Vagina (tissue), 2 donors: ENCODE measurements around the gene SF3B2.

Experiments
- CTCF ChIP-seq, 3 experiments: fragments of 450-650 bp in 2 of 3; fragments of 200-600 bp in 1 of 3; sonication (generic) in 1 of 3; IDR thresholded peaks; one replicate each; pipeline ENCODE4 v1.5.1; 2017 to 2019; ENCODE audit warnings: antibody characterized with exemption in 3 of 3, mild to moderate bottlenecking in 2 of 3, moderate library complexity in 2 of 3
- POLR2A ChIP-seq, 2 donors: fragments of 450-650 bp; IDR thresholded peaks; one replicate each; pipeline ENCODE4 v1.6.1; 2017; ENCODE audit warnings: antibody characterized with exemption in 2 of 2, mild to moderate bottlenecking in 2 of 2, moderate library complexity in 2 of 2

GRCh38 chr11:66020212-66020611 lies 32.0 kb upstream of the SF3B2 start:
- TF ChIP-seq CTCF (IDR thresholded peaks at IDR 0.05) (no peak), POLR2A (IDR thresholded peaks at IDR 0.05) (no peak)
